ENCODE results near the gene GAL. TPM values are rescaled to one million over a fixed set of nuclear protein-coding genes. Genes with fewer than 3 reads are reported as not detected.

The GAL gene
- total RNA-seq, 1 donor from 2014 or later, result 23.4 TPM

DNA sequence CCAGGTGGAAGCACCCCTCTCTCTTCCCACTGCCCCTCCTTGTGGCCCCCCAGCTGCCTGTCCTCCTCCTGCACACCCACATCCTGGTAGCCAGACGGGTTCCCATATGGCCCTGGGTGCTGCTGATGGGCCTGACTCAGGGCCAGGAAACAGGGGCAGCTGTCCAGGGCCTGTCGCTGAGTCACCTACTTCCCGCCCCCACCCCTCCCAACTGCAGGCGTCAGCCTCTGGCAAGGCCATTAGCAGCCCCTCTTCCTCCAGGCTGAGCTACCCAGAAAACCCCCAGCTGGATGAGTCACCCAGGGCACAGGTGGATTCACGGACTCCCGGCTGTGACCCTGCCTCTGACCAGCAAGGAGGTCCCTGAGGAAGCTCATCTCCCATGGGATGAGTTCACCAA is 6.9 kb upstream of the GAL start:
- FAIRE-seq (no peak), DNase-seq (ENCODE audit: low read depth) (peak; percentile 86)
- Mint-ChIP-seq H3K4me1 (ENCODE audit: low read depth, unreplicated experiment) (peaks cover 4% of the 10 kb centered on the region), H3K9me3 (ENCODE audit: unreplicated experiment) (peaks cover 3% of the 10 kb centered on the region), H3K27ac (ENCODE audit: unreplicated experiment) (no peak overlapping the region), H3K36me3 (ENCODE audit: low read depth, unreplicated experiment) (peaks cover 6% of the 10 kb centered on the region), H3K27me3 (ENCODE audit: low read depth, unreplicated experiment) (peaks cover 6% of the 10 kb centered on the region), H3K4me3 (ENCODE audit: unreplicated experiment) (no peak overlapping the region)
- H3K36me3 ChIP-seq (ENCODE audit: insufficient read depth, low read length), result no peaks in the 10 kb centered on the region
- no peak overlapping the region for H3K4me3 ChIP-seq (ENCODE audit: insufficient read depth, low read depth, low read length)
- H4K20me1 ChIP-seq (ENCODE audit: insufficient read depth, low read length), result no peaks in the 10 kb centered on the region
- H3K27me3 ChIP-seq (ENCODE audit: insufficient read depth, low read length), result peaks cover 4% of the 10 kb centered on the region
- no peak overlapping the region for H2AFZ ChIP-seq (ENCODE audit: low read depth, low read length)
- H3K4me1 ChIP-seq (ENCODE audit: insufficient read depth, low read length), result no peaks in the 10 kb centered on the region
- H3K79me2 ChIP-seq (ENCODE audit: insufficient read depth, low read length), result no peaks in the 10 kb centered on the region
- TF ChIP-seq, protein P1, sequence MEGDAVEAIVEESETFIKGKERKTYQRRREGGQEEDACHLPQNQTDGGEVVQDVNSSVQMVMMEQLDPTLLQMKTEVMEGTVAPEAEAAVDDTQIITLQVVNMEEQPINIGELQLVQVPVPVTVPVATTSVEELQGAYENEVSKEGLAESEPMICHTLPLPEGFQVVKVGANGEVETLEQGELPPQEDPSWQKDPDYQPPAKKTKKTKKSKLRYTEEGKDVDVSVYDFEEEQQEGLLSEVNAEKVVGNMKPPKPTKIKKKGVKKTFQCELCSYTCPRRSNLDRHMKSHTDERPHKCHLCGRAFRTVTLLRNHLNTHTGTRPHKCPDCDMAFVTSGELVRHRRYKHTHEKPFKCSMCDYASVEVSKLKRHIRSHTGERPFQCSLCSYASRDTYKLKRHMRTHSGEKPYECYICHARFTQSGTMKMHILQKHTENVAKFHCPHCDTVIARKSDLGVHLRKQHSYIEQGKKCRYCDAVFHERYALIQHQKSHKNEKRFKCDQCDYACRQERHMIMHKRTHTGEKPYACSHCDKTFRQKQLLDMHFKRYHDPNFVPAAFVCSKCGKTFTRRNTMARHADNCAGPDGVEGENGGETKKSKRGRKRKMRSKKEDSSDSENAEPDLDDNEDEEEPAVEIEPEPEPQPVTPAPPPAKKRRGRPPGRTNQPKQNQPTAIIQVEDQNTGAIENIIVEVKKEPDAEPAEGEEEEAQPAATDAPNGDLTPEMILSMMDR (IDR thresholded peaks at IDR 0.05; ENCODE audit: insufficient read depth, low read depth, low read length), result no peak
- TF ChIP-seq EZH2 (IDR thresholded peaks at IDR 0.05; ENCODE audit: insufficient read depth, low read length), result no peak
- H3K9ac ChIP-seq (ENCODE audit: low read length), result no peak overlapping the region
- peak overlapping the region; percentile 36 for H3K4me2 ChIP-seq (ENCODE audit: low read length)
- H3K9me3 ChIP-seq (ENCODE audit: insufficient read depth, low read depth, low read length), result peaks cover 4% of the 10 kb centered on the region
- no peak overlapping the region for H3K27ac ChIP-seq (ENCODE audit: low read depth, low read length)

DNA sequence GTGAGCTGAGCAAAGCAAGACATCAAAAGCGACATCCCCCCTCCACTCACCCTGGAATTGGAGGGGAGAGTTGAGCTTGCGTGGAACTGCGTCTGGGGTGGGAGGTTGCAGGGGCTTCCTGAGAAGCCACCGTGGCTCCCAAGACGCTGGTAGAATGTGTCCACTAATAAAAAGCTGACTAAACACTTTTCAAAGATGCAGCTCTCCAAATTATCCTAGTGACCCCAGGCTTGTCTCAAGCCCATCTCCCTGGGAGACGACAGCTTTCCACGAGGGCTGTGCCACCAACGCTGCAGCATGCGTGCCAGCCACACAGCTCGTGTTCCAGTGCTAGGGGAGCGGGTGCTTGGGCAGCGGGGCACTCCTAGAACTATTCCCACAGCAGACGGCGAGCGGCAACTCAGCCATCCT is 6.3 kb upstream of the GAL start:
- Mint-ChIP-seq H3K27me3 (ENCODE audit: low read depth, unreplicated experiment) (peaks cover 5% of the 10 kb centered on the region), H3K9me3 (ENCODE audit: unreplicated experiment) (peaks cover 3% of the 10 kb centered on the region), H3K4me3 (ENCODE audit: unreplicated experiment) (no peak overlapping the region), H3K27ac (ENCODE audit: unreplicated experiment) (no peak overlapping the region), H3K4me1 (ENCODE audit: low read depth, unreplicated experiment) (peaks cover 9% of the 10 kb centered on the region), H3K36me3 (ENCODE audit: low read depth, unreplicated experiment) (peaks cover 2% of the 10 kb centered on the region)
- Histone ChIP-seq H3K9ac (ENCODE audit: low read length) (no peak overlapping the region), H3K79me2 (ENCODE audit: insufficient read depth, low read length) (no peaks in the 10 kb centered on the region), H3K27me3 (ENCODE audit: insufficient read depth, low read length) (peaks cover 4% of the 10 kb centered on the region), H4K20me1 (ENCODE audit: insufficient read depth, low read length) (no peaks in the 10 kb centered on the region), H3K9me3 (ENCODE audit: insufficient read depth, low read depth, low read length) (peaks cover 4% of the 10 kb centered on the region), H3K4me1 (ENCODE audit: insufficient read depth, low read length) (no peaks in the 10 kb centered on the region), H3K4me3 (ENCODE audit: insufficient read depth, low read depth, low read length) (no peak overlapping the region), H2AFZ (ENCODE audit: low read depth, low read length) (no peak overlapping the region), H3K27ac (ENCODE audit: low read depth, low read length) (no peak overlapping the region), H3K36me3 (ENCODE audit: insufficient read depth, low read length) (no peaks in the 10 kb centered on the region), H3K4me2 (ENCODE audit: low read length) (peak overlapping the region; percentile 36)
- FAIRE-seq (no peak), DNase-seq (ENCODE audit: low read depth) (no peak)
- no peak for TF ChIP-seq EZH2 (IDR thresholded peaks at IDR 0.05; ENCODE audit: insufficient read depth, low read length)
- TF ChIP-seq, protein P1 (IDR thresholded peaks at IDR 0.05; ENCODE audit: insufficient read depth, low read depth, low read length), result no peak

DNA sequence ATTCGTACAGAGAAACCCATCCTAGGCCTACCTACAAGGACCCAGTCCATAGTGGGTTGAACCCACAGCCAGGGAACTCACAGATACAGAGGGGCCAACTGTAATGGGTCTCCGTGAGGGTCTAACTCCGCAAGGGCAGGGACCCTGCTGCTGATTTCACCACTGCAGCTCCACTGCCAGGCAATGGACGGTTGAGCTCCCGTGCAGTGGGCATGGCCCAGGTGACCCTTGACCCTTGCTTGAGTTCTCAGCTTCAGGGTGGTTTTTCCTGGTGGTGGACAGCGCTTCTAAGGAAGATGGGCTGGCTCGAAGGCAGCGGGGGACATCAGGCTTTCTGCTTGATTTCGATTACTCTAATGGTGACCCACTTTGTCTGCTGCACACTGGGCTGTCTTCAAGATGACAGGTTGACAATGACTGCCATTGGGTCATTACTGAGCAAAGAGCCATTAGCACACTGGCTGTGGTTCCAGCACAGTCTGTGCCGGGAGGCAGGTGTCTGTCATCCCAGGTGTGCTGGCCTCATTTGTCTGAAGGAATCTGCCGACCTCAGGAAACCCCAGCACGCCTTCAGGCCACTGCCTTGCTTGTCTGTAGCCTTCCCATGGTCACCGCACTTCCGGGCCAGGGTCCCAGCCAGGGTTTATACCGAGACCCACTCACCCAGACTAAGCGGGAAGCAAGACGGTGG is 3.7 kb upstream of the GAL start:
- H3K9me3 ChIP-seq (ENCODE audit: insufficient read depth, low read depth, low read length), result no peaks in the 10 kb centered on the region
- FAIRE-seq, result no peak
- H3K4me2 ChIP-seq (ENCODE audit: low read length), result no peak overlapping the region
- H3K36me3 Mint-ChIP-seq (ENCODE audit: low read depth, unreplicated experiment), result no peaks in the 10 kb centered on the region
- no peak overlapping the region for H3K9ac ChIP-seq (ENCODE audit: low read length)
- H2AFZ ChIP-seq (ENCODE audit: low read depth, low read length), result no peak overlapping the region
- H3K4me1 Mint-ChIP-seq (ENCODE audit: low read depth, unreplicated experiment), result peaks cover 10% of the 10 kb centered on the region
- H3K4me3 Mint-ChIP-seq (ENCODE audit: unreplicated experiment), result no peak overlapping the region
- H3K27me3 ChIP-seq (ENCODE audit: insufficient read depth, low read length), result peaks cover 23% of the 10 kb centered on the region
- peaks cover 3% of the 10 kb centered on the region for H3K4me1 ChIP-seq (ENCODE audit: insufficient read depth, low read length)
- no peak overlapping the region for H3K4me3 ChIP-seq (ENCODE audit: insufficient read depth, low read depth, low read length)
- no peaks in the 10 kb centered on the region for H3K36me3 ChIP-seq (ENCODE audit: insufficient read depth, low read length)
- H3K27ac Mint-ChIP-seq (ENCODE audit: unreplicated experiment), result no peak overlapping the region
- H3K27ac ChIP-seq (ENCODE audit: low read depth, low read length), result no peak overlapping the region
- H3K79me2 ChIP-seq (ENCODE audit: insufficient read depth, low read length), result no peaks in the 10 kb centered on the region
- no peaks in the 10 kb centered on the region for H3K9me3 Mint-ChIP-seq (ENCODE audit: unreplicated experiment)
- H4K20me1 ChIP-seq (ENCODE audit: insufficient read depth, low read length), result no peaks in the 10 kb centered on the region
- no peak for TF ChIP-seq EZH2 (IDR thresholded peaks at IDR 0.05; ENCODE audit: insufficient read depth, low read length)
- TF ChIP-seq, protein P1 (IDR thresholded peaks at IDR 0.05; ENCODE audit: insufficient read depth, low read depth, low read length), result no peak
- DNase-seq (ENCODE audit: low read depth), result no peak
- peaks cover 10% of the 10 kb centered on the region for H3K27me3 Mint-ChIP-seq (ENCODE audit: low read depth, unreplicated experiment)
